NCI-H1092 (cell line): ENCODE measurements around the gene MYCBPAP.
"Not testable (repeated sequence)": the region's sequence is repeated elsewhere in the genome, so short reads cannot be mapped to it uniquely, and the experiment has no call there.

Experiments used
- DNase-seq: peaks from one replicate; lab custom pipeline; 2025; lab: John Stamatoyannopoulos, UW

Gene MYCBPAP

GRCh38 chr17:50472286-50472685 is 36.0 kb upstream of the MYCBPAP start:
- no peak for DNase-seq

GRCh38 chr17:50472761-50473161 is 35.5 kb upstream of the MYCBPAP start:
- not testable (repeated sequence) for DNase-seq

GRCh38 chr17:50473901-50474300 is 34.3 kb upstream of the MYCBPAP start:
- DNase-seq = no peak

- DNase-seq = no peak
Observed at GRCh38 chr17:50474523-50474922, 33.7 kb upstream of the MYCBPAP start.

GRCh38 chr17:50475362-50475761 is 32.9 kb upstream of the MYCBPAP start:
- no peak for DNase-seq

- DNase-seq = not testable (repeated sequence)
Observed at GRCh38 chr17:50475775-50476544, 32.3 kb upstream of the MYCBPAP start.

GRCh38 chr17:50476545-50477315 is 31.5 kb upstream of the MYCBPAP start:
- no peak for DNase-seq

GRCh38 chr17:50477976-50478375 is 30.3 kb upstream of the MYCBPAP start:
- no peak for DNase-seq

- DNase-seq = peak; percentile 71
Observed at GRCh38 chr17:50478391-50479381, 29.6 kb upstream of the MYCBPAP start, which contains the start of gene RSAD1. Gene RSAD1, plus strand, starts transcription at chr17:50478860. Its CDS starts 25 bp downstream, at chr17:50478885.

GRCh38 chr17:50479522-50480141 is 28.6 kb upstream of the MYCBPAP start:
- peak; percentile 64 for DNase-seq

- DNase-seq = no peak
Observed at GRCh38 chr17:50480142-50480764, 28.0 kb upstream of the MYCBPAP start.

GRCh38 chr17:50480854-50481490 is 27.3 kb upstream of the MYCBPAP start:
- DNase-seq = no peak

GRCh38 chr17:50481648-50482047 is 26.6 kb upstream of the MYCBPAP start:
- no peak for DNase-seq

GRCh38 chr17:50482110-50482509 is 26.1 kb upstream of the MYCBPAP start:
- no peak for DNase-seq

GRCh38 chr17:50482516-50482915 is 25.7 kb upstream of the MYCBPAP start:
- peak; percentile 31 for DNase-seq

GRCh38 chr17:50483266-50483665 is 25.0 kb upstream of the MYCBPAP start:
- DNase-seq = no peak

GRCh38 chr17:50484386-50485155 is 23.7 kb upstream of the MYCBPAP start:
- DNase-seq = no peak

- no peak for DNase-seq
Observed at GRCh38 chr17:50487213-50488096, 20.8 kb upstream of the MYCBPAP start.

GRCh38 chr17:50488880-50489279 is 19.4 kb upstream of the MYCBPAP start:
- no peak for DNase-seq
